ENCODE results near the gene AMDHD2.

GRCh38 chr16:2475413-2476344, 44.5 kb upstream of the AMDHD2 start:
- no peak for TF ChIP-seq EZH2 (IDR thresholded peaks at IDR 0.05)
- TF ChIP-seq CTCF (IDR thresholded peaks at IDR 0.05), result no peak
- TF ChIP-seq EZH2phosphoT487 (IDR thresholded peaks at IDR 0.05), result no peak
